ENCODE results near the gene ADGRL3.
A peak's percentile ranks its signal among the peaks of the same experiment; 100 is the strongest.
"Not testable (repeated sequence)": the region's sequence is repeated elsewhere in the genome, so short reads cannot be mapped to it uniquely, and the experiment has no call there.

The ADGRL3 gene

DNA sequence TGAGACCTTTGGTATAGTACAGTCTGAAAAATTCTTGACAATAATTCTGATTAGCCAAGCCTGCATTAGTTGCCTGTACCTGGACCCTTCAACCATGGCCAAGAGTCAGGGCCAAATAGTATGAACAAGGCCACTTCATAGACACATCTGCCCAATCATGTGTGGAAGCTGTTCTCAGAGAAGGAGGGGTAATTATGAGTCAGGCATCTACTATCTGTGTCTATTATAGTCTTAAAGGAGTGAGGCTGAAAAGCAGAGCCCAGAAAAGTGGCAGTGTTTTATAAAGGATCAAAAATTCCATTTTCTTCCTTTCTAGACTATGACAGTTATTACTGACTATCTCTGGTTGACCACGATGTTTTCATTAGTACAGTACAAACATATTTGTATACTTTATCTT lies 5.0 kb upstream of the ADGRL3 start:
- peaks cover 19% of the 10 kb centered on the region for H3K27me3 ChIP-seq (ENCODE audit: control insufficient read depth, insufficient read depth, low read length)
- H3K36me3 ChIP-seq (ENCODE audit: control insufficient read depth, insufficient read depth, low read length) = no peaks in the 10 kb centered on the region
- H3K9me3 ChIP-seq (ENCODE audit: control insufficient read depth, low read length) = no peaks in the 10 kb centered on the region
- H3K9ac ChIP-seq (ENCODE audit: low read length) = no peak overlapping the region
- no peak overlapping the region for H3K4me3 ChIP-seq (ENCODE audit: low read length)
- H3K4me1 ChIP-seq (ENCODE audit: control insufficient read depth, insufficient read depth, low read length) = no peaks in the 10 kb centered on the region

DNA sequence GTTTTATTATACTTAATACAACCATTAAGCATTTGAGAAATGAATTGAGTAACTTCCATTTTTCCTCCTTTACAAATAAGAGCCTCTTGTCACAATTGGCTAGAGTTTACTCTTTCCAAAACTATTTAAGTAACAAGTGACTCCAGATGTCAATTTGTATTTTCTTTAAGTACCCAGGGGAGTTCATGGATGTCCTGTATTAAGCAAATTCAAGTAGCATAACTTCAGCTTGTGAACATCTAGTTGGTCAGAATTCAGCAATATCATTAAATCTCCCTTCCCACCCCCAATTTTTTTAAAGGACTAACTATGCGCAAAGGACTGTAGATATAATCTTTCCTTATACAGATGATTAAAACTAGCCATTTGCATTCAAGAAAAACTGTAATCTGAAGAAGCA lies 1.4 kb upstream of the ADGRL3 start:
- Histone ChIP-seq H3K4me1 (ENCODE audit: control insufficient read depth, insufficient read depth, low read length) (peaks cover 12% of the 10 kb centered on the region), H3K36me3 (ENCODE audit: control insufficient read depth, insufficient read depth, low read length) (no peaks in the 10 kb centered on the region), H3K27me3 (ENCODE audit: control insufficient read depth, insufficient read depth, low read length) (peaks cover 50% of the 10 kb centered on the region), H3K4me3 (ENCODE audit: low read length) (no peak overlapping the region), H3K9me3 (ENCODE audit: control insufficient read depth, low read length) (no peaks in the 10 kb centered on the region), H3K9ac (ENCODE audit: low read length) (no peak overlapping the region)

DNA sequence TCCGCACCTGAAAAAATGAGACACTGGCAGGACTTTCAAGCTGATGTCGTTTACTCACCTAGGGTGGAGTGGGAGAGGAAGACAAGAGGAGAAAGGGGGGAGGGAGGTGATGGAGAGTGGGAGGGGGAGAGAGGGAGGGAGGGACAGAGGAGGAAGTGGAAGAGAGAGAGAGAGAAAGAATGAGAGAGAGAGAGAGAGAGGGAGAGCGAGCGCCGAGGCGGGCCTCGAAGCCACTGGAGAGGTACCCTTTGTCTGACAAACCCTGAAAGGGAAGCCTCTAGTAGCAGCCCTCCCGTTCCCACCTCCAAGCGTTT lies 296 bp upstream of the ADGRL3 start:
- H3K9me3 ChIP-seq (ENCODE audit: control insufficient read depth, low read length) = no peaks in the 10 kb centered on the region
- no peak overlapping the region for H3K4me3 ChIP-seq (ENCODE audit: low read length)
- H3K36me3 ChIP-seq (ENCODE audit: control insufficient read depth, insufficient read depth, low read length) = no peaks in the 10 kb centered on the region
- H3K4me1 ChIP-seq (ENCODE audit: control insufficient read depth, insufficient read depth, low read length) = peaks cover 12% of the 10 kb centered on the region
- no peak overlapping the region for H3K9ac ChIP-seq (ENCODE audit: low read length)
- peaks cover 54% of the 10 kb centered on the region for H3K27me3 ChIP-seq (ENCODE audit: control insufficient read depth, insufficient read depth, low read length)

DNA sequence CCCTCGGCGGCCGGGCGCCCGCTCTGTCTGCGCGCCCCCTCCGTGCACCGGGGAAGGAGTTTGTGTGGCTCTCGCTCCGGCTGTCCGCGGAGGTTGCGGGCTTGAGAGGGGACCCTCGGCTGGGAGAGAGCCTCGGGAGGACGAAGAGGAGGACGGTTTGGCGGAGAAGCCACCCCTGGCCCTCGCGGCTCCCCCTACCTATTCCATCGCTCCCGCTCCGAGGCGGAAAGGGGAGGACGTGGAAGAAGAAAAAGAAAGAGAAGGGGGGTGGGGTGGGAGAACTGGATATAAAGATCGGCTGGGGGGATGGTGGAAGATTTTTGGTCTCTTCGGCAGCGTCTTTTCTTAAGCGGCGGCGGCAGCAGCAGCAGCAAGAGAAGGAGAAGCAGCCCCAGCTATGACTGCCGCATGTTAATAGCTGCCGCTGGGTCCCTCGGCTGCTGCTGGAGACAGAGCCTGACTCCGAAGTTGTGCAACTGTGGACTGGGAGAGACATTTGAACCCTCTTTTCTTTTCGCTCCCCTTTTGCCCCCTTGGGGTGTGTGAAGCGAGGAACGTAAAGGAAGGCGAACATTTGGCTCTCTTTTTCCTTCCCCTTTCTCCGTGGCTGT lies 895 bp downstream of the ADGRL3 start:
- peak overlapping the region; percentile 39 for H3K4me3 ChIP-seq (ENCODE audit: low read length)
- peaks cover 12% of the 10 kb centered on the region for H3K4me1 ChIP-seq (ENCODE audit: control insufficient read depth, insufficient read depth, low read length)
- no peaks in the 10 kb centered on the region for H3K36me3 ChIP-seq (ENCODE audit: control insufficient read depth, insufficient read depth, low read length)
- H3K27me3 ChIP-seq (ENCODE audit: control insufficient read depth, insufficient read depth, low read length) = peaks cover 54% of the 10 kb centered on the region
- no peaks in the 10 kb centered on the region for H3K9me3 ChIP-seq (ENCODE audit: control insufficient read depth, low read length)
- H3K9ac ChIP-seq (ENCODE audit: low read length) = peak overlapping the region; percentile 33

DNA sequence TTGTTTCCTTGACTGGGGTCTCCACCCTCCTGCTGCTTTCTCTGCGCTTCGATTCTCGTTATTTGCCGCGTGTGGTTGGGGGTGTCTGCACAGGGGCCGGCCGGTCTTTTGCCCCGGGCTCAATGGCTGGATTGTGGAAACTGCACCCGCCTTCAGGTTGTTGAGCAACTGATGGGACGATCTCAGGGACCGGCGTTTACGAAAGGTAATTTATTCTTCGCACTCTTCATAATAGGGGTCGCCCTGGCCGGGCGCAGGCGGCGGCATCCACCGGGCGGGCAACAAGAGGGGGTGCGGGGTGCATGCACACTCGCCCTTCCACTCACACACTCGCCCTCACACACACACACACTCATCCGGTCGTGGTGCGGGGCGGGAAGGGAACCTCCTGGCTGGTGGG lies 1.4 kb downstream of the ADGRL3 start:
- Histone ChIP-seq H3K9ac (ENCODE audit: low read length) (peak overlapping the region; percentile 33), H3K27me3 (ENCODE audit: control insufficient read depth, insufficient read depth, low read length) (peaks cover 54% of the 10 kb centered on the region)

DNA sequence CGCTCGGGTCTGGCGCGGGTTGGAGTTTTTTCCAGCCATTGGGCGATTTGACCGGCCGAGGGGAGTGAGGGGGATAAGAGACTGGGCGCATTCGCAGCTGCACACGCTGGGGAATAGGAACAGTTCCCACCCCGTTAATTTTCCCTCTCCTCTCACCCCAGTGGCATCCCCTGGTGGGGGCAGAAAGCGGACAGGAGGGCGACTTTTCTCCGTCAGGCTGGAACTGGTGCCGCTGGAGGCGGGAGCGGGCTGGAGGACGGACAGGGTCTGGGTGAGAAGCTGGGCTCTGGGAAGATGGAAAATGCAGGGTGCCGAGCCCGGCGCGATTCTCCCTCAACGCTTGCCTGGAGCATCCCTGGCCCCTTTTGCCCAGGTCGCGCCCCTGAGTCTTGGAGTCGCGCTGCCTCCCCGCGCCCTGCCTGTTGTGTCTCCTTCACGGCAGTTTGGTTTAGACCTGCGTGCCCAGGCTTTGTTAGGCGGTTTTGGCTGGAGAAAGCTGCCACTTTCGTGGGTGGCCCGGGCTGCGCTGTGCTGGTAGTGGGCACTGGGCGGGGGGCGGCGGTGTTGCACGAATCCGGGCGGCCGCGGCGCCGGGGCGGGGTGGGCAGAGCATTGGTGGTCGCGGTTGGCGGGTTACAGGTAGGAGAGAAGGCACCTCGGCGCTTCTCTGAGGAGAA lies 2.0 kb downstream of the ADGRL3 start:
- H3K27me3 ChIP-seq (ENCODE audit: control insufficient read depth, insufficient read depth, low read length) = peaks cover 54% of the 10 kb centered on the region
- no peaks in the 10 kb centered on the region for H3K9me3 ChIP-seq (ENCODE audit: control insufficient read depth, low read length)
- H3K9ac ChIP-seq (ENCODE audit: low read length) = peak overlapping the region; percentile 28
- peak overlapping the region; percentile 39 for H3K4me3 ChIP-seq (ENCODE audit: low read length)
- H3K36me3 ChIP-seq (ENCODE audit: control insufficient read depth, insufficient read depth, low read length) = no peaks in the 10 kb centered on the region
- peaks cover 12% of the 10 kb centered on the region for H3K4me1 ChIP-seq (ENCODE audit: control insufficient read depth, insufficient read depth, low read length)

More for the DNA sequence above, 1.4 kb downstream of the ADGRL3 start:
- H3K4me1 ChIP-seq (ENCODE audit: control insufficient read depth, insufficient read depth, low read length) = peaks cover 12% of the 10 kb centered on the region
- no peaks in the 10 kb centered on the region for H3K9me3 ChIP-seq (ENCODE audit: control insufficient read depth, low read length)
- no peaks in the 10 kb centered on the region for H3K36me3 ChIP-seq (ENCODE audit: control insufficient read depth, insufficient read depth, low read length)
- H3K4me3 ChIP-seq (ENCODE audit: low read length) = peak overlapping the region; percentile 39

DNA sequence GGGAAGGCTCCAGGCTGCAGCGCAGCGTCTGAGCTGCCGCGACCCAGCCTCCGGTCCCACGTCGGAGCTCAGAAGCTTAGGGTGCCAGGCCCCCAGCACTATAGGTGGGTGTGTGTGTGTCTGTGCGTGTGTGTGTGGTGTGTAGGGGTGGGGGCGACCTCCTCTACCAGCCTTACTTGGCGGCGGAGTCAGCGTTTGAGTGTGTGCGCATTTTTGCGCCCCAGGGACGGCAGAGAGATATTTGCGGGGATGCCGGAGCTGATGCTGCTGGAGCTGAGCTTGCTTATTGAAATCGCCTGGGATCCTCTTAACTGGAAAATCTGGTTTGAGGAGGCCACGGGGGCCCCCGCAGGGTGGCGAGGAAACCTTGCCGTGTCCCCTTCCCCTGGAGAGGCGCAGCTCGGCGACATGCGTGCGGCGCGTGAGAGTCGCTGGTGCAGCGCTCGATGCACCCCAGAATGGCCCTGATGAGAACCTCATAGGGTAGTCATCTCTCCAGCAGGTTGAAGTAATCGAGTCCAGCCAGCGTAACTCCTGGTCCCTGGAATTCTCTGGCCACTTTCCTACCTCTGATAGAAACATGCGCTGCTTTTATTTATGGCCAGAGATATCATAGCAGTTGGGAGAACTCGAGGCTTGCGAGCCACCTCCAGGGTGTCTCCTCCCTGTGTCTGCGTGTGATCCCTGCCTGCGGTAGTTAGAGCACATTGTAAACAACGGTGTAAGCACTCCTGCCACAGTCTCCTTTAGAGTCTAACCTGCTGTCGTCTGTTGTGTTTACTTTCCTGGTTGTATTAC lies 2.7 kb downstream of the ADGRL3 start:
- peaks cover 12% of the 10 kb centered on the region for H3K4me1 ChIP-seq (ENCODE audit: control insufficient read depth, insufficient read depth, low read length)
- H3K36me3 ChIP-seq (ENCODE audit: control insufficient read depth, insufficient read depth, low read length) = no peaks in the 10 kb centered on the region
- no peak overlapping the region for H3K9ac ChIP-seq (ENCODE audit: low read length)
- no peak overlapping the region for H3K4me3 ChIP-seq (ENCODE audit: low read length)
- peaks cover 51% of the 10 kb centered on the region for H3K27me3 ChIP-seq (ENCODE audit: control insufficient read depth, insufficient read depth, low read length)
- H3K9me3 ChIP-seq (ENCODE audit: control insufficient read depth, low read length) = no peaks in the 10 kb centered on the region

DNA sequence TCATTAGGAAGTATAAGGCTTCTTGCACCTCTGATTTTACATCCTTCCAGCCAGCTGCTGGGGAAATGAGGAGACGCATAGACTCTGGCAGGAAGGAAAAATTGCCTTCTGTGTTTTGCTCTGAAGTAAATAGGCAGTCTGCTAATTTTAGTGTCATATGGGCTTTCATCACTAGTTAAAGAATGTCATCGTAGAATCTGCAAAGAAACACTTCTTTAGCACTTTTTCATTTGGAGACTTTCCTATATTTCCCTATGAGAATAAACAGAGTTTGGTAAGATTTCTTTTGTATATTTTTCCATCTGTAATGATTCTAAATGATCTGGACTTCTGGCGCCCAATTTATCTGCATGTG lies 3.3 kb downstream of the ADGRL3 start:
- Histone ChIP-seq H3K9ac (ENCODE audit: low read length) (no peak overlapping the region), H3K4me3 (ENCODE audit: low read length) (no peak overlapping the region), H3K9me3 (ENCODE audit: control insufficient read depth, low read length) (no peaks in the 10 kb centered on the region), H3K4me1 (ENCODE audit: control insufficient read depth, insufficient read depth, low read length) (peaks cover 12% of the 10 kb centered on the region), H3K36me3 (ENCODE audit: control insufficient read depth, insufficient read depth, low read length) (no peaks in the 10 kb centered on the region), H3K27me3 (ENCODE audit: control insufficient read depth, insufficient read depth, low read length) (peaks cover 49% of the 10 kb centered on the region)

DNA sequence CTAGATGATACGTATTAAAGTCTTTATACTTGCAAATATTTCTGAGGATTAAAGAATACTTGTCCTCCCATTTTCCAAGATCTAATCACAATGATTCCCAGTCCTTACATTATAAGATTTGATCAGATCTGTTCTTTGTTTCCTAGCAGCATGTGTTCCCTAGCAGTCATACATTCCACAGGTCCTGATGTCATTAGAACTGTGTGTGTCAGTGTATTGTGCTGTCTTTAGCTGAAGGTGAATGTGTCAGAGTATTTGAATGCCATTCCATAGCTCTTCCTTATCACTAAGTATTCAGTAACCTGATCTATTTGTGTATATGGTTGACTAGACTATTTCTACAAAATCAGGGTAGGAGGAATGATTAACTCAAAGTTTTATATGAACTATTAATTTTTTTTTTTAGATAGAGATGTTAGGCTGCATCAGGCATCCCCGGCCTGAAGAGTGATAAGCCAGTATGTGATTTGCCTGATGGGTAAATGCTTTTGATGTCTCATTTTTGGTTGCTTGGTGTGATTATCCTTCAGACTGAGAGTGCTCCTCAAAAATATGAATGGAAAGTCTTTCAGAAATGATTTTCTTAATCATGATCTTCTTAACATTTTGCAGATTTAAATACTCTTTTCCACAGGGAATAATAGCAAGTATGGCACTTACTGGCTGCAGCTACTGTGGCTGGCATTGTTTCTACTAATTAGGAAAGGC lies 4.4 kb downstream of the ADGRL3 start:
- Histone ChIP-seq H3K4me1 (ENCODE audit: control insufficient read depth, insufficient read depth, low read length) (peaks cover 12% of the 10 kb centered on the region), H3K9me3 (ENCODE audit: control insufficient read depth, low read length) (no peaks in the 10 kb centered on the region), H3K27me3 (ENCODE audit: control insufficient read depth, insufficient read depth, low read length) (peaks cover 41% of the 10 kb centered on the region), H3K4me3 (ENCODE audit: low read length) (no peak overlapping the region), H3K36me3 (ENCODE audit: control insufficient read depth, insufficient read depth, low read length) (no peaks in the 10 kb centered on the region), H3K9ac (ENCODE audit: low read length) (no peak overlapping the region)

DNA sequence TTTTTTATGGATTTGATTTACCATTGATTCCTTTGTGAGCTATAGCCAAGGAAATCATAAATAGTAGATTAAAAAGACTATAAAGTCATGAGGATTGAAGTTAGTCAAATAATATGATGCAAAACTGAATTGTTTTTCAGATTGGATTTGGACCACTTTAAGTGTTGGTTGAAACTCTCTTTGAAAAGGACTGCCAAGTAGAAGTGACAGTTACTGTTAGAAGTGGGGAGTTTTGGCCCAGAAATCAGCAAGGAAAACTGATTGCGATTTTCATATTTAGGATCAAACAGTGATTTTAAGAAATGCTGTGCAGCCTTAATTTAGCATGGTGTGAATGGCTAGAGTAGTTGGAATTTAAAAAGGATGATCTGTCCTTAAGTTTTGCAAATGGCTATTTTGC lies 4.9 kb downstream of the ADGRL3 start:
- H3K9me3 ChIP-seq (ENCODE audit: control insufficient read depth, low read length) = no peaks in the 10 kb centered on the region
- no peak overlapping the region for H3K9ac ChIP-seq (ENCODE audit: low read length)
- H3K27me3 ChIP-seq (ENCODE audit: control insufficient read depth, insufficient read depth, low read length) = peaks cover 35% of the 10 kb centered on the region
- no peak overlapping the region for H3K4me3 ChIP-seq (ENCODE audit: low read length)
- H3K4me1 ChIP-seq (ENCODE audit: control insufficient read depth, insufficient read depth, low read length) = peaks cover 14% of the 10 kb centered on the region
- no peaks in the 10 kb centered on the region for H3K36me3 ChIP-seq (ENCODE audit: control insufficient read depth, insufficient read depth, low read length)

DNA sequence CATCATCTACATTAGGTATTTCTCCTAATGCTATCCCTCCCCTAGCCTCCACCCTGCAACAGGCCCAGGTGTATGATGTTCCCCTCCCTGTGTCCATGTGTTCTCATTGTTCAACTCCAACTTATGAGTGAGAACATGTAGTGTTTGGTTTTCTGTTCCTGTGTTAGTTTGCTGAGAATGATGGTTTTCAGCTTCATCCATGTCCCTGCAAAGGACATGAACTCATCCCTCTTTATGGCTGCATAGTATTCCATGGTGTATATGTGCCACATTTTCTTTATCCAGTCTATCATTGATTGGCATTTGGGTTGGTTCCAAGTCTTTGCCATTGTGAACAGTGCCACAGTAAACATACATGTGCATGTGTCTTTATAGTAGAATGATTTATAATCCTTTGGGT lies 7.0 kb downstream of the ADGRL3 start:
- not testable (repeated sequence) for H3K4me1 ChIP-seq (ENCODE audit: control insufficient read depth, insufficient read depth, low read length); H3K9me3 ChIP-seq (ENCODE audit: control insufficient read depth, low read length)
- H3K27me3 ChIP-seq (ENCODE audit: control insufficient read depth, insufficient read depth, low read length) = peaks cover 15% of the 10 kb centered on the region

More for the DNA sequence above, 7.0 kb downstream of the ADGRL3 start:
- H3K4me3 ChIP-seq (ENCODE audit: low read length); H3K36me3 ChIP-seq (ENCODE audit: control insufficient read depth, insufficient read depth, low read length); H3K9ac ChIP-seq (ENCODE audit: low read length): not testable (repeated sequence)

Measured in mucosa of stomach (tissue), 1 donor.